GM12891 (cell line): ENCODE data around the gene GRAP.
A peak's percentile ranks its signal among the peaks of the same experiment; 100 is the strongest.

Experiments used
- DNase-seq: peaks from one replicate; pipeline ENCODE4 v3.0.0; 2011; ENCODE audit warnings: low spot score; ENCODE audit not compliant: insufficient read length
- FAIRE-seq: peaks from 2 replicates; lab custom pipeline; 2011; peaks lifted over from hg19 to GRCh38; lab: Jason Lieb, UNC
- PAX5 ChIP-seq: IDR thresholded peaks from 2 replicates; pipeline ENCODE4 v1.6.1; 2011; ENCODE audit warnings: low read length, moderate library complexity, mild to moderate bottlenecking; ENCODE audit not compliant: insufficient read depth, severe bottlenecking
- POLR2A ChIP-seq: IDR thresholded peaks from 2 replicates; pipeline ENCODE4 v1.6.1; 2011; ENCODE audit warnings: low read depth, low read length, control low read depth
- POLR2AphosphoS5 ChIP-seq: IDR thresholded peaks from 2 replicates; pipeline ENCODE4 v1.6.1; 2011; ENCODE audit warnings: low read depth, low read length, control low read depth
- POU2F2 ChIP-seq: IDR thresholded peaks from 2 replicates; pipeline ENCODE4 v1.6.1; 2011; ENCODE audit warnings: low read depth, mild to moderate bottlenecking, control low read depth, low read length, moderate library complexity
- SPI1 ChIP-seq: IDR thresholded peaks from 2 replicates; pipeline ENCODE4 v1.6.1; 2011; ENCODE audit warnings: low read depth, low read length, control low read depth
- TAF1 ChIP-seq: IDR thresholded peaks from 2 replicates; pipeline ENCODE4 v1.6.1; 2011; ENCODE audit warnings: low read depth, low read length, control low read depth

The GRAP gene

DNA sequence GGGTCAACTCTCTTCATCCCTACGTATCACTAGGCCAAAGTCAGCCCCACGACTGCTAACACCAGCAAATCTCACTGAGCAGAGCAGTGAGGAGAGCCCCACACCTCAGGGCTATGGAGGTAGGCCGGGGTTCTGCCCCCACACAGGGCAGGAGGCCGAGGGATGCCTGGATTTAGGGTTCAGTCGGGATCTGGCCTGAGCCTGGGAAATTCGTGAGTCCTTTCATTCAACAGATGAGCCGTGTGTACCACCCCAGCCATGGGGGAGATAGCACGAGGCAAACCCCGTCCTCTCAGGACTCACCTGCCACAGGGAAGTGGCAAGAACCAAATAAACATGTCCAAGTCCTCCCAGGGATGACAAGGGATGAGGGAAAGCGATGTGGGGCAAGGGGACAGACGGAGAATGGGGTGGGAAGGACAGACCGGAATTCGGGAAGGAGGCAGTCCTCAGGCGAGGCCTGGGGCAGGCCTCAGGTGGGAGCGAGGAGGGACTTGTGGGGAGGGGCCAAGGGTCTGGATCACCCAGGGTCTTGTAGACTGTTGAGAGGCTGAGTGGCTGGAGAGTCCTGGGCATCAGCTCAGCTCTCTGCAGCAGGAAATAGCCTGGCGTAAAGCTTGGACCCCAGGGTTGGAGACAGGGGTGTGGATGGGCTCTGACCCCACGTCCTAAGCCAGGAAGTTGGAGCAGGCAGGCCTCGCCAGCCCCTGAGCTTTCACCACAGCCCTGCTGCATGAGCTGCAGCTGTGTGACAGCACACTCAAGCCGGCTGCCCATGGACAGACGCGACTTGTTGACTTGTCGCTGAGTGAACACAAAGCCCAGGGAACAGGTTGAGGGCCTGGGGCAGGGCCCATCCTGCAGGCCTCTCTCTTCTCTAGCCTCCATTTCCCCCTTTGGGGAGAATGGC, 34.3 kb downstream of the GRAP start:
- FAIRE-seq, result no peak
- TF ChIP-seq POU2F2, result no peak
- TF ChIP-seq PAX5, result no peak
- TF ChIP-seq POLR2A, result no peak
- TF ChIP-seq SPI1, result no peak
- no peak for TF ChIP-seq TAF1
- no peak for TF ChIP-seq POLR2AphosphoS5
- no peak for DNase-seq

DNA sequence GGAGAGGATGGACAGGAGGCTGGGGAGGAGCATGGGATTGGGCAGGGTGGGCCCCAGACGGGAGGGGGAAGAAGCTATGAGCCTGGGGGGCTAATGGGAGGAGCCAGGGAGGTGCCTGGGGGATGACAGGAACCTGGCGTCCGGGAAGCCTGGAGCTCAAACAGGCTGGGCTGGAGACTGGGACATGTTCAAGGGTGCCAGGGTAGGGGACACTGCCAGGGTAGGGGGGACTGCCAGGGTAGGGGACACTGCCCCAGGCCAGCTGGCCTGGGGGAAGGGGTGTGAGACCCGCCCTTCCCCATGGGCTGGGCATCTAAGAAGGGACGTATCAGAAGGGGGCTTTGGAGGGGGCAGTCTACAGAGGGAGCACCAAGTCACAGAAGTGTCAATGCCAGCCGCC, 35.2 kb downstream of the GRAP start:
- FAIRE-seq (no peak), DNase-seq (no peak)
- TF ChIP-seq POLR2A (no peak), POLR2AphosphoS5 (no peak), TAF1 (no peak), PAX5 (no peak), SPI1 (no peak), POU2F2 (no peak)

DNA sequence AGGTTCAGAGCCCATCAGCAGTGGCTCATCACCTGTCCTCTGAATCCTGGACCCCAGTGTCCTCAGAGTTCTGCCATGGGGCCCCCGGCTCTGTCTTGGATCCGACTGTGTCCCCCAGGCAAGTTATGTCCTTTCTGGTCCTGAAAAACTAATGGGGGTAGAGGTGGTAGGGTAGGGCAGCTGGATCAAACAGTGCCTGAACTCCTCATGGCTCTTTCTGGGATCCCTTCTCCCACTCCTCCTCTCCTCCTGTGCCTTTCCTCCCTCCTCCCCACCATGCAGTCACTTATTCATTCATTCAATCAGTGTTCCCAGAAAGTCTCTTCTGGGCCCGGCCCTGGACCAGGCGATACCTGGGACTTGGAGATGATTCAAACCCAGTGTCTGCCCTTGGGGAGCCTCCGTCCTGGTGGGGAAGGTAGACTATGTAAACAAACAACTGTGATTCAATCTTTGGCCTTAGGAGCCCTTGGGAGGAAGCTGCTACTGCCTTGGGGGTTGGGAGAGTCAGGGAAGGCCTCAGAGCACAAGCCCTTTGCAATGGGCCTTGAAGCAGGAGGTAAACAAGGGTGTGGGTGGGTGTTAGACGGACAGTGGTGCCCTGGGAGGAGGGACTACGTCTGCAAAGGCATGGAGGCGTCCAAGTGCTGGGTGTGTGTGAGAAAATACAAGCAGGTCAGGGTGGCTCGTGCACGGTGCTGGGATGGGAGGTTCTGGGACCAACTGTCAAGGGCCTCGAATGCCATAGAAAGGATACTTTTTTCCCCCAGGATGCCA, 35.8 kb downstream of the GRAP start:
- no peak for DNase-seq
- FAIRE-seq, result no peak
- TF ChIP-seq TAF1 (no peak), PAX5 (no peak), SPI1 (no peak), POLR2A (no peak), POU2F2 (no peak), POLR2AphosphoS5 (no peak)

DNA sequence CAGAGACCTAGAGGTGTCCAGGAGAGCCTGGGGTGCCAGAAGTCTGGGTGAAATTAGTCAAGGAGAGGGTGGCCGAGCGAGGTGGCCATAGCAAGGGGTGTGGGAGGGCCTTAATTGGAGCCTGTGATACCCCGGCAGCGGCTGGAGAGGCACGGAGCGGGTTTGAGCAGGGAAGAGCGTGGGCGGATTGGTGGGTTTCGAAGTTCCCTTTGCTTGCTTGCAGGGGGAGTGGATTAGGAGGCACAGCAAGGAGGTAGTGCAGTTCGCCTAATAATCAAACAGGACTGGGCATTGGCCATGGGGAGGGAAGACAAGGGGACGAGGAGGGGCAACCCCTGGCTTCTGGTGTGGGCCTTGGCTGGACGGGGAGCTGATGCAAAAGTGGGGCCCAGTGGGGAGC, 36.8 kb downstream of the GRAP start:
- no peak for TF ChIP-seq POLR2AphosphoS5
- no peak for TF ChIP-seq POU2F2
- no peak for TF ChIP-seq POLR2A
- no peak for TF ChIP-seq PAX5
- TF ChIP-seq SPI1, result no peak
- no peak for TF ChIP-seq TAF1
- no peak for FAIRE-seq
- no peak for DNase-seq

DNA sequence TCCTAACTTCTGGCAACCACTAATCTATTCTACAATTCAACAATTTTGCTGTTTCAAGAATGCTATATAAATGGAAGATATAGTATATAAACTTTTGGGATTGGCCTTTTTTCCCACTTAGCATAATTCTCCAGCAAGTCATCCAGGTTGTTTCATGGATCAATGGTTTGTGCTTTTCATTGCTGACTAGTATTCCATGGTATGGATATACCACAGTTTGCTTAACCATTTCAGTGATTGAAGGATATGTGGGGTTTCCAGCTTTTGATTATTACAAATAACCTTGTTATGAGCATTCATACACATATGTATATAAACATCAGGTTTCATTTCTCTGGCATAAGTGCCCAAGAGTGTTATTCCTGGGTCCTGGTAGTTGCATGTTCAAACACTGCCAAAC, 40.1 kb downstream of the GRAP start:
- no peak for DNase-seq
- FAIRE-seq, result no peak
- TF ChIP-seq TAF1 (no peak), POU2F2 (no peak), PAX5 (no peak), SPI1 (no peak), POLR2AphosphoS5 (no peak), POLR2A (no peak)

DNA sequence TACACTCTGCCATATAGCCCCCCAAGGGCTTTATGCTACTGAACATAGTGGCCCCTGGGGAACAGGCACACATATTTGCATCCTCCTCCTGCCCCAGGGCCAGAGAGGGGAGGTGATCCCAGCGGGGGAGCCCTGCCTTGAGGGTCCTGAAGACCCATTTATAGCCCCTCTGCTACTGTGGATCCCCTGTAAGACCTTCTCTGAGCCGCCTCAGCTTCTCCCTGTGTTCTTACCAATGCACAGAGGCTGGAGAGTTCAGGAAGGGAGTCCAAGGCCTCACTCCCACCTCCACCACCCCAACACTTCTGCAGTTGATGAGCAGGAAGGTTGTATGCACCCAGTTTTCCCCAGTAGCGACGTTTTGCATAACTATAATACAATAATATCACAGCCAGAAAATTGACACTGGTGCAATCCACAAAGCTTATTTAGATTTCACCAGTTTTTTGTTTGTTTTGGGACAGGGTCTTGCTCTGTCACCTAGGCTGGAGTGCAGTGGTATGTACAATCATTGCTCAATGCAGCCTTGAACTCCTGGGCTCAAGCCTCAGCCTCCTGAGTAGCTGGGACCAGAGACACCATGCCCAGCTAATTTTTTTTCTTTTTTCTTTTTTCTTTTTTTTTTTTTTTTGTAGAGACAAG, 40.8 kb downstream of the GRAP start:
- no peak for FAIRE-seq
- TF ChIP-seq POLR2AphosphoS5 (no peak), POLR2A (no peak), POU2F2 (no peak), PAX5 (no peak), TAF1 (no peak), SPI1 (no peak)
- DNase-seq, result no peak

DNA sequence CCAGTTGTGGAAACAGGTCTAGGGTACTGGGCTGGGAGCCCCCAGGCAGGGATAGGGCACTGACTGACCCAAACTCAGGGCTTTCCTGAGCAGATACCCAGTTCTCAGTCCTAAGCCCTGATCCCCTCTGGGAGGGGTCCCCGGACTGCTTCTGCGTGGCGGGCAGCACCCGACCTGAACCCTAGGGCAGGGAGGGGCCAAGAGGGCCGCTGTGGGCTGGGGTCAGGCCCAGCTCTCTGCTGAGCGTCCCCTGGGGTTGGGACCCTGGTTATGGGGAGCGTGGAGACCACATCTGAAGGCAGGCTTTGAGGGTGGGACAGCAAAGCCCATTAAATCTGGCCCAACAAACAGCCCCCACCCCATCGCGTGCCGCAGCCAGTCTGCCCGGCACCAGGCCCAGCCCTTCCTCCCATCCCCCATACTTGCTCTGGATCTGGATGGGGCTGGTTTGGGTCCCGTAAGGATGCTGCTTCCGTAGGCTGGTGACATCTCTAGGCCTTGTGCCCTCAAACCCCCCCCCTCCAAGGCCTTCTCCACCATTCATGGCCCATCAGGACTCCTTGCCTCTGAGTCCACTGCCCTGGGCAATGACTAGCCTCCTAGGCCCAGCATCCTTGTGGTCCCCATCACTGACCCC, 41.5 kb downstream of the GRAP start:
- FAIRE-seq (peak; percentile 13), DNase-seq (no peak)
- TF ChIP-seq SPI1 (no peak), POLR2A (no peak)

DNA sequence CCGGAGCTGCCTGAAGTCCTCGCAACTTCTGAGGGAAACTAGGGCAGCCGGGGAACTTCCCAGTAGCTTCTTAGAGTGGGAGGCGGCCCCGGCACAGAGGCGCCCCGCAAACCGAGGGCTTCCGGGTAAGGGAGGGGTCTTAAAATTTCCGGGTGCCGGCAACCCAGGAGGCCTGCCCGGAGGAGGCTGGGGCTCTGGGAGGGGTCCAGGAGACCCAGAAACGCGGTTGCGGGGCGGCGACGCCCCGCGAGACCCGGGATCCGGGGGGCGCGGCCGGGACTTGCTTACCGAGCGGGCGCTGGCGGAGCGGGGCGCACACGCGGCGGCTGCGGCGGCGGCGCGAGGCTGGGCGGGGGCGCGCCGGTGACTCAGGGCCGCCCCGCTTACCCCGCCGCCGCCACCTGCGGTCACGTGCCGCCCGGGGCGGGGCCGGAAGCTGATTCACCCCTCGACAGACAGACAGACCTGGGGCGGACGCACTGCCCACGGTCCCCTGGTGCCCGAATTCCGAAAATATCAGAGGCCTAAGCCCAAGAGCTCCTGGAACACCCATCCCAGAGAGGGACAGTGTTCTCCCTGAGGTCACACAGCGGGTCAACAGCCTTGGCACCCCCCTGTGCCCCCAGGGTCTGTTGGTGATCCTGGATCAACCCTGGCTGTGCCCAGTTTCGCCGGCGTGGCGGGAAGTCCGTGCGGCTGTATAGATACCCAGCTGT, 42.2 kb downstream of the GRAP start, which contains the start of gene FAM83G:
Gene FAM83G, minus strand, starts transcription at position 344 of the 716 bp plus-strand sequence. CDS start 723 bp downstream, outside the sequence.
- TF ChIP-seq PAX5, result no peak
- peak; percentile 53; the same call in 1 of the 2 replicates for TF ChIP-seq POLR2AphosphoS5
- TF ChIP-seq POLR2A, result peak; percentile 15; the same call in 1 of the 2 replicates
- DNase-seq (peak; percentile 93), FAIRE-seq (peak; percentile 97)
